IMR-90 (cell line): ENCODE results near the gene DMXL2. TPM values are rescaled to one million over a fixed set of nuclear protein-coding genes. Genes with fewer than 3 reads are reported as not detected.

Experiments used
- ATAC-seq: fragments of 200-7000 bp; cut with Tn5 transposase; 2 replicates; pipeline ENCODE4 v1.9.1; 2020; ENCODE audit warnings: low read depth, mild to moderate bottlenecking, moderate library complexity
- BruUV-seq: library from RNA; stranded (reverse); fragments of 400-500 nt; replicated peaks from 2 replicates; lab custom pipeline; 2021; lab: Mats Ljungman, UMichigan
- CTCF ChIA-PET: fragments of 300-600 bp; formaldehyde crosslinking; extraction: SDS; loops from one replicate; lab custom pipeline; 2021; ENCODE audit warnings: antibody characterized with exemption; lab: Yijun Ruan, JAX
- POLR2A ChIA-PET: fragments of 300-600 bp; sonication (Branson Sonifier 250); formaldehyde crosslinking; loops from one replicate; lab custom pipeline; 2022; ENCODE audit warnings: antibody characterized with exemption; ENCODE audit not compliant: unreplicated experiment; lab: Charles Lee
- DNase-seq: peaks from one replicate; pipeline ENCODE4 v3.0.0; 2013
- H2AFZ ChIP-seq: replicated peaks from 2 replicates; pipeline ENCODE3; 2013; ENCODE audit warnings: low read length, mild to moderate bottlenecking; ENCODE audit not compliant: poor library complexity
- H2AK5ac ChIP-seq: 2 replicates; pipeline ENCODE4 v1.6.1; 2013; ENCODE audit warnings: low read depth, low read length, inconsistent platforms
- H2AK9ac ChIP-seq: replicated peaks from 2 replicates; pipeline ENCODE3; 2013; ENCODE audit warnings: mild to moderate bottlenecking, low read depth, low read length, moderate library complexity; ENCODE audit not compliant: poor library complexity
- H2BK120ac ChIP-seq: 2 replicates; pipeline ENCODE4 v1.6.1; 2013; ENCODE audit warnings: low read depth, low read length, inconsistent platforms
- H2BK15ac ChIP-seq: 3 replicates; pipeline ENCODE4 v1.6.1; 2013; ENCODE audit warnings: low read depth, low read length, inconsistent platforms
- H2BK20ac ChIP-seq: 2 replicates; pipeline ENCODE4 v1.6.1; 2013; ENCODE audit warnings: low read depth, mild to moderate bottlenecking, inconsistent platforms, low read length, moderate library complexity
- H2BK5ac ChIP-seq: 2 replicates; pipeline ENCODE4 v1.6.1; 2013; ENCODE audit warnings: mild to moderate bottlenecking, low read depth, low read length, inconsistent platforms; ENCODE audit not compliant: poor library complexity, severe bottlenecking
- H3K14ac ChIP-seq: replicated peaks from 2 replicates; pipeline ENCODE4 v1.6.1; 2013; ENCODE audit warnings: low read depth, low read length, inconsistent platforms
- H3K18ac ChIP-seq: 2 replicates; pipeline ENCODE4 v1.6.1; 2013; ENCODE audit warnings: low read depth, low read length, control low read depth
- H3K23ac ChIP-seq: 2 replicates; pipeline ENCODE4 v1.6.1; 2013; ENCODE audit warnings: low read depth, low read length, inconsistent platforms
- H3K27ac ChIP-seq: 2 replicates; pipeline ENCODE4 v1.5.1; 2013; ENCODE audit warnings: mild to moderate bottlenecking, control low read depth, low read length; ENCODE audit not compliant: insufficient read depth
- H3K27me3 ChIP-seq: 2 replicates; pipeline ENCODE4 v1.6.1; 2013; ENCODE audit warnings: low read length; ENCODE audit not compliant: control insufficient read depth, insufficient read depth
- H3K36me3 ChIP-seq: 2 replicates; pipeline ENCODE4 v1.6.1; 2013; ENCODE audit warnings: low read length, mixed read lengths; ENCODE audit not compliant: control insufficient read depth, insufficient read depth
- H3K4ac ChIP-seq: 2 replicates; pipeline ENCODE4 v1.6.1; 2013; ENCODE audit warnings: low read depth, low read length, inconsistent platforms
- H3K4me1 ChIP-seq: 2 replicates; pipeline ENCODE4 v1.6.1; 2013; ENCODE audit warnings: low read length, mixed read lengths; ENCODE audit not compliant: control insufficient read depth, insufficient read depth
- H3K4me2 ChIP-seq: 2 replicates; pipeline ENCODE4 v1.6.1; 2013; ENCODE audit warnings: low read depth, mild to moderate bottlenecking, control low read depth, low read length, moderate library complexity
- H3K4me3 ChIP-seq: 2 replicates; pipeline ENCODE4 v1.5.1; 2013; ENCODE audit warnings: low read depth, mild to moderate bottlenecking, control low read depth, low read length, moderate library complexity; ENCODE audit not compliant: insufficient read depth
- H3K56ac ChIP-seq: 2 replicates; pipeline ENCODE4 v1.6.1; 2013; ENCODE audit warnings: low read length, inconsistent platforms; ENCODE audit not compliant: insufficient read depth; ENCODE audit errors: extremely low read depth
- H3K79me1 ChIP-seq, 2 experiments: 2 replicates each; pipeline ENCODE4 v1.6.1; 2013; ENCODE audit warnings: low read length in 2 of 2, inconsistent platforms in 1 of 2, low read depth in 1 of 2
- H3K9ac ChIP-seq: 2 replicates; pipeline ENCODE4 v1.6.1; 2013; ENCODE audit warnings: low read depth, low read length, control low read depth
- H3K9me1 ChIP-seq: 2 replicates; pipeline ENCODE4 v1.6.1; 2013; ENCODE audit warnings: low read length, inconsistent platforms; ENCODE audit not compliant: insufficient read depth
- H3K9me3 ChIP-seq: 2 replicates; pipeline ENCODE4 v1.6.1; 2013; ENCODE audit warnings: low read length; ENCODE audit not compliant: control insufficient read depth, insufficient read depth
- H4K20me1 ChIP-seq: 2 replicates; pipeline ENCODE4 v1.6.1; 2013; ENCODE audit warnings: low read length, inconsistent platforms; ENCODE audit not compliant: insufficient read depth
- H4K5ac ChIP-seq: 2 replicates; pipeline ENCODE4 v1.6.1; 2013; ENCODE audit warnings: mild to moderate bottlenecking, low read depth, low read length, control low read depth
- H4K8ac ChIP-seq, 2 experiments: 2 replicates each; pipeline ENCODE4 v1.6.1; 2013; ENCODE audit warnings: low read depth in 2 of 2, low read length in 2 of 2, control low read depth in 1 of 2, inconsistent platforms in 1 of 2
- H4K91ac ChIP-seq: 2 replicates; pipeline ENCODE4 v1.6.1; 2013; ENCODE audit warnings: low read depth, low read length, inconsistent platforms; ENCODE audit not compliant: insufficient read depth
- CHD1 ChIP-seq: IDR thresholded peaks from 2 replicates; pipeline ENCODE4 v1.6.1; 2012; ENCODE audit warnings: low read depth, low read length, improper control_type of control experiment
- RAD21 ChIP-seq: IDR thresholded peaks from 2 replicates; pipeline ENCODE4 v1.6.1; 2012; ENCODE audit warnings: low read length, improper control_type of control experiment
- RFX5 ChIP-seq: IDR thresholded peaks from 2 replicates; pipeline ENCODE4 v1.8.0; 2012; ENCODE audit warnings: low read depth, mild to moderate bottlenecking, low read length, moderate library complexity
- SMC3 ChIP-seq: fragments of 150-350 bp; IDR thresholded peaks from 2 replicates; pipeline ENCODE4 v1.6.1; 2016; ENCODE audit warnings: low read depth, mild to moderate bottlenecking, antibody characterized with exemption, low read length, moderate library complexity
- WGBS, 2 experiments: methylation state at CpG; one replicate each; pipeline versions ENCODE4 v1.1.5 to v1.1.7; 2013; ENCODE audit warnings: missing lambda C conversion rate in 2 of 2; ENCODE audit not compliant: insufficient read length in 1 of 2; ENCODE audit errors: extremely low coverage in 2 of 2; 5-methylcytosine and 5-hydroxymethylcytosine counted together
- dilution Hi-C: fragments of 300-500 bp; cut with HindIII; formaldehyde crosslinking; loops from one replicate; pipeline ENCODE4 v1.14.3; 2018; ENCODE audit warnings: low sequenced_read_pairs; ENCODE audit not compliant: unreplicated experiment
- in situ Hi-C: fragments of 300-500 bp; cut with MboI; formaldehyde crosslinking; loops from 3 replicates; pipeline ENCODE4 v1.14.3; 2019; ENCODE audit warnings: low sequenced_read_pairs, inconsistent platforms, mixed read lengths
- intact Hi-C: fragments of 100-400 bp; cut with micrococcal nuclease; formaldehyde crosslinking; loops from 2 replicates; pipeline ENCODE4 v1.10.0; 2022
- polyA plus RNA-seq, 3 experiments: library from polyadenylated mRNA; depleted of rRNA; stranded (reverse); fragments of >200 nt; gene quantifications; 2 replicates each; pipeline ENCODE4 v1.2.3, GENCODE V29; 2012; ENCODE audit warnings: low replicate concordance in 1 of 3
- total RNA-seq: library from RNA; depleted of rRNA; stranded (reverse); fragments of >200 nt; gene quantifications from 2 replicates; pipeline ENCODE4 v1.2.3, GENCODE V29; 2012
- TF ChIP-seq, protein P1 (sequence below): conservative IDR thresholded peaks from 2 replicates; pipeline ENCODE4 v1.5.1; 2012; ENCODE audit warnings: mild to moderate bottlenecking, low read depth, low read length, improper control_type of control experiment

DMXL2 gene
- total and polyA plus RNA-seq, 2 of the 4 experiments (the other 2 are of a cell fraction): 9.7 to 21.9 TPM

DNA sequence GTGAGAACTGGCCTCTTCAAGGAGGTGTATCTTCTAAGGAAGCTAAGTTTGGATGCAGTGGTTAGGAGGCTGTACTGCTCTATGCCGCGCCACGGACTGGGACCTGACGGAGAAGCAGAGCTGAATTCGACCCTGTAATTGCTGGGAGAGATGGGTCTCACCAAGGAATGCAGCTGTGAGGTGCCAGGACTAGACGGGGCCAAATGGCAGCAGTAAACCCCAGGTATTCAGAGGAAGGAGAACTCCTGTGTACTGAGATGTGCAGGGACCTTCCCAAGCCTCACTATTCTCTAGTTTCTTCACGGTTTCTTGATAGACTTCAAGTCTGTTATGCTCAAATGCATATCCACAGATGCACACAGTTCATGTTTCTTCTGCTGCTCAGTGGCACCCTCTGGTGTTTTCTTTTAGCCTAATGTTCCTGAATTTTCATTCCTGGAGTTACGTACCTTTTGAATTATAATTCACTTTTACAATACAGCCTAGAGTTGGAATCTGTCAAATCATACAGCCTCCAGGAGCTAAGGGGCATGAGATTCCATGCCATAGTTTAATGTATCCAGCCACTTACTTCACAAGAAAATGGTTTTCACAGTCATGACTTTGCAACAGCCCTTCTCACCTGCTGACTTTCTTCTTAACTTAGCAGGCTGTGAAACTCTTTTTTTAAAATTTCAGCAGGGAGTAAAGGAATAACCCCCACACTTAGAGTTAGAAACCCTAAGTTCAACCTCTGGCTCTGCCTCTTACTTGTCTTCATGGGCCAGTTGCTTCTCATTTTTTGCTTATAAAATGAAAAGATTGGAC lies 219.3 kb downstream of the DMXL2 start (continued):
- no peak for TF ChIP-seq RFX5

DNA sequence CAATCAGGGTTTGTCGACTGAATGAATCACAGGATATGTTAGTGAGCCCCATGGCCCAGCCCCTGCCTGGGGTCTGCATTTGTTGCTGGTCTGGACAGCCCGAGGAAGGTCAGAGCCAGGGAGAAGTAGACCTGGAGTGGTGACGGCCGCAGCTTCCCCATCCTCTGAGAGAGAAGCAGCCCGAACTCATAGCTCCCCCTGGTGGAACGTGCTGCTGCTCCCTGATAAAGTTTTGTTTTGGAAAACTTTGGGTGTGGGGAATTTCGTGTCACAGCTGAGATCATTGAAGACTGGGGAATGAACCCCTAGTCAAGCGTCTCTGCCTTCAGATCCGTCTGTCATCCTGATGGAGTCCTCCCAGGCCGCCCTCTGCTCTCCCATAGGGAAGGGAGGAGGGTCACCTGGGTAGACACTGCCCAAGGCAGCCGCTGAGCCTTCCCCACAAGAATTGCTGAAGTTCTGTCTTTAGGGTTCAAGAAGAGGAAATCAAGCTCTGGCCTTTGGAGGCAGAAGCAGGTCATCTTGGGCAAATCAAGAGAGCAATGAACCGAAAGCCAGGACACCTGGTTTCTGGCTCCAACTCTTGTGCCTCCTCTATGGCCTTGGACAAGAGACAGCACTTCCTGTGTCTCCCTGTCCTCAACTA lies 220.6 kb downstream of the DMXL2 start:
- Histone ChIP-seq H2AK9ac (no peak overlapping the region), H3K9me1 (no peaks in the 10 kb centered on the region; the same call in 1 of the 2 replicates), H3K27ac (no peak overlapping the region), H2AFZ (no peak overlapping the region), H2BK20ac (no peak overlapping the region), H3K4me3 (no peak overlapping the region), H2BK5ac (no peak overlapping the region), H3K4me2 (no peak overlapping the region), H2AK5ac (no peak overlapping the region), H3K27me3 (peaks cover 48% of the 10 kb centered on the region), H4K5ac (no peak overlapping the region), H3K79me1 (no peaks in the 10 kb centered on the region), H3K23ac (no peak overlapping the region), H3K9ac (no peak overlapping the region), H4K91ac (no peak overlapping the region), H4K8ac (no peak overlapping the region), H4K20me1 (no peaks in the 10 kb centered on the region), H3K14ac (no peak overlapping the region), H3K36me3 (no peaks in the 10 kb centered on the region), H3K4me1 (no peaks in the 10 kb centered on the region), H2BK120ac (no peak overlapping the region), H3K18ac (no peak overlapping the region), H3K9me3 (no peaks in the 10 kb centered on the region), H3K4ac (no peak overlapping the region), H3K56ac (no peak overlapping the region), H2BK15ac (no peak overlapping the region)
- WGBS, 2 experiments: 40% methylated on average over 1 of the region's 12 CpGs; no CpG with 5 or more reads in 1 of the 2 experiments
- intact Hi-C loops: loop anchor here (1.0 to 2.0 kb wide), 2 partner anchors 171 to 239 kb away; no protein-coding TSS in a partner anchor
- TF ChIP-seq RAD21 (peak; percentile 57), SMC3 (peak; percentile 44), CHD1 (no peak)
- TF ChIP-seq, protein P1, sequence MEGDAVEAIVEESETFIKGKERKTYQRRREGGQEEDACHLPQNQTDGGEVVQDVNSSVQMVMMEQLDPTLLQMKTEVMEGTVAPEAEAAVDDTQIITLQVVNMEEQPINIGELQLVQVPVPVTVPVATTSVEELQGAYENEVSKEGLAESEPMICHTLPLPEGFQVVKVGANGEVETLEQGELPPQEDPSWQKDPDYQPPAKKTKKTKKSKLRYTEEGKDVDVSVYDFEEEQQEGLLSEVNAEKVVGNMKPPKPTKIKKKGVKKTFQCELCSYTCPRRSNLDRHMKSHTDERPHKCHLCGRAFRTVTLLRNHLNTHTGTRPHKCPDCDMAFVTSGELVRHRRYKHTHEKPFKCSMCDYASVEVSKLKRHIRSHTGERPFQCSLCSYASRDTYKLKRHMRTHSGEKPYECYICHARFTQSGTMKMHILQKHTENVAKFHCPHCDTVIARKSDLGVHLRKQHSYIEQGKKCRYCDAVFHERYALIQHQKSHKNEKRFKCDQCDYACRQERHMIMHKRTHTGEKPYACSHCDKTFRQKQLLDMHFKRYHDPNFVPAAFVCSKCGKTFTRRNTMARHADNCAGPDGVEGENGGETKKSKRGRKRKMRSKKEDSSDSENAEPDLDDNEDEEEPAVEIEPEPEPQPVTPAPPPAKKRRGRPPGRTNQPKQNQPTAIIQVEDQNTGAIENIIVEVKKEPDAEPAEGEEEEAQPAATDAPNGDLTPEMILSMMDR: peak; percentile 63
- in situ Hi-C loops: no loop called here
- CTCF ChIA-PET: interaction anchor here (0.8 to 3.1 kb wide), 11 partner anchors 9 to 269 kb away, joined by 3 to 12 read pairs (median 3); no protein-coding TSS in a partner anchor
- BruUV-seq: no TSS peak
- dilution Hi-C loops: no loop called here
- POLR2A ChIA-PET: no interaction called here
- ATAC-seq (peak; percentile 76), DNase-seq (peak; percentile 26)
